Measurements from ENCODE around the gene KCNE4. TPM values are rescaled to one million over a fixed set of nuclear protein-coding genes. Genes with fewer than 3 reads are reported as not detected.
A peak's percentile ranks its signal among the peaks of the same experiment; 100 is the strongest.

KCNE4 gene
- 7.3 TPM for total RNA-seq

- ATAC-seq (peak; percentile 33), DNase-seq (ENCODE audit: low spot score) (peak; percentile 69)
- intact Hi-C loops (cut with DNase I) = no loop called here
Measured at GRCh38 chr2:223051693-223052289, at the start of gene KCNE4. TSS of gene KCNE4 (plus strand) at chr2:223052190. CDS start at chr2:223052831, 641 bp downstream.

GRCh38 chr2:223003191-223003590 is 48.8 kb upstream of the KCNE4 start:
- DNase-seq (ENCODE audit: low spot score) (no peak), ATAC-seq (no peak)
- intact Hi-C loops (cut with DNase I) = no loop called here

- intact Hi-C loops (cut with DNase I) = no loop called here
- no peak for ATAC-seq
- no peak for DNase-seq (ENCODE audit: low spot score)
Measured at GRCh38 chr2:223005496-223005895, 46.5 kb upstream of the KCNE4 start.

- intact Hi-C loops (cut with DNase I) = no loop called here
- peak; percentile 45 for ATAC-seq
- DNase-seq (ENCODE audit: low spot score) = no peak
Measured at GRCh38 chr2:223007531-223007930, 44.5 kb upstream of the KCNE4 start.

GRCh38 chr2:223008162-223008561 is 43.8 kb upstream of the KCNE4 start:
- ATAC-seq = peak; percentile 85
- intact Hi-C loops (cut with DNase I) = no loop called here
- no peak for DNase-seq (ENCODE audit: low spot score)

GRCh38 chr2:223008956-223009355 is 43.0 kb upstream of the KCNE4 start:
- intact Hi-C loops (cut with DNase I) = no loop called here
- DNase-seq (ENCODE audit: low spot score) (no peak), ATAC-seq (no peak)

GRCh38 chr2:223010641-223011040 is 41.3 kb upstream of the KCNE4 start:
- DNase-seq (ENCODE audit: low spot score) (no peak), ATAC-seq (no peak)
- intact Hi-C loops (cut with DNase I) = no loop called here

- intact Hi-C loops (cut with DNase I) = no loop called here
- DNase-seq (ENCODE audit: low spot score) (no peak), ATAC-seq (no peak)
Measured at GRCh38 chr2:223012291-223012690, 39.7 kb upstream of the KCNE4 start.

- DNase-seq (ENCODE audit: low spot score) = no peak
- intact Hi-C loops (cut with DNase I) = no loop called here
- ATAC-seq = no peak
Measured at GRCh38 chr2:223019390-223019930, 32.5 kb upstream of the KCNE4 start.

GRCh38 chr2:223019987-223020717 is 31.8 kb upstream of the KCNE4 start:
- no peak for ATAC-seq
- intact Hi-C loops (cut with DNase I) = loop anchor here (5.0 kb wide), 1 partner anchor 973 kb away; no protein-coding TSS in a partner anchor
- no peak for DNase-seq (ENCODE audit: low spot score)

GRCh38 chr2:223020971-223021675 is 30.9 kb upstream of the KCNE4 start:
- ATAC-seq (no peak), DNase-seq (ENCODE audit: low spot score) (no peak)
- intact Hi-C loops (cut with DNase I) = loop anchor here (5.0 kb wide), 1 partner anchor 974 kb away; no protein-coding TSS in a partner anchor

- no peak for DNase-seq (ENCODE audit: low spot score)
- no peak for ATAC-seq
- intact Hi-C loops (cut with DNase I) = no loop called here
Measured at GRCh38 chr2:223026357-223027110, 25.5 kb upstream of the KCNE4 start.

GRCh38 chr2:223027442-223027841 is 24.5 kb upstream of the KCNE4 start:
- ATAC-seq (no peak), DNase-seq (ENCODE audit: low spot score) (no peak)
- intact Hi-C loops (cut with DNase I) = no loop called here

- DNase-seq (ENCODE audit: low spot score) (no peak), ATAC-seq (no peak)
- intact Hi-C loops (cut with DNase I) = no loop called here
Measured at GRCh38 chr2:223029287-223029686, 22.7 kb upstream of the KCNE4 start.

GRCh38 chr2:223032187-223033142 is 19.5 kb upstream of the KCNE4 start:
- no peak for ATAC-seq
- intact Hi-C loops (cut with DNase I) = no loop called here

GRCh38 chr2:223034221-223034975 is 17.6 kb upstream of the KCNE4 start:
- intact Hi-C loops (cut with DNase I) = no loop called here
- no peak for DNase-seq (ENCODE audit: low spot score)
- no peak for ATAC-seq

More at GRCh38 chr2:223032187-223033142, 19.5 kb upstream of the KCNE4 start:
- DNase-seq (ENCODE audit: low spot score) = no peak

- no peak for DNase-seq (ENCODE audit: low spot score)
- intact Hi-C loops (cut with DNase I) = no loop called here
- no peak for ATAC-seq
Measured at GRCh38 chr2:223036790-223037444, 15.1 kb upstream of the KCNE4 start.

All from sciatic nerve (tissue), 2 donors.